ENCODE measurements around the gene CD58.

- no peak for TF ChIP-seq CTCF (conservative IDR thresholded peaks at IDR 0.05; ENCODE audit: low read depth, low read length)
- no peak for TF ChIP-seq EZH2 (IDR thresholded peaks at IDR 0.05; ENCODE audit: borderline replicate concordance, low read depth, low read length, poor library complexity, severe bottlenecking)
Observed at GRCh38 chr1:116525440-116525839, 45.4 kb downstream of the CD58 start.

All from A673 (cell line).